ENCODE data around the gene CLEC20A. TPM values are rescaled to one million over a fixed set of nuclear protein-coding genes. Genes with fewer than 3 reads are reported as not detected.

The CLEC20A gene
- total RNA-seq (2013), result not detected
- polyA plus RNA-seq, result not detected
- not detected in 2 replicates for polyA minus RNA-seq
- 0 to 1.0 (median 0.12) reads per million in 11 experiments for total RNA-seq

DNA sequence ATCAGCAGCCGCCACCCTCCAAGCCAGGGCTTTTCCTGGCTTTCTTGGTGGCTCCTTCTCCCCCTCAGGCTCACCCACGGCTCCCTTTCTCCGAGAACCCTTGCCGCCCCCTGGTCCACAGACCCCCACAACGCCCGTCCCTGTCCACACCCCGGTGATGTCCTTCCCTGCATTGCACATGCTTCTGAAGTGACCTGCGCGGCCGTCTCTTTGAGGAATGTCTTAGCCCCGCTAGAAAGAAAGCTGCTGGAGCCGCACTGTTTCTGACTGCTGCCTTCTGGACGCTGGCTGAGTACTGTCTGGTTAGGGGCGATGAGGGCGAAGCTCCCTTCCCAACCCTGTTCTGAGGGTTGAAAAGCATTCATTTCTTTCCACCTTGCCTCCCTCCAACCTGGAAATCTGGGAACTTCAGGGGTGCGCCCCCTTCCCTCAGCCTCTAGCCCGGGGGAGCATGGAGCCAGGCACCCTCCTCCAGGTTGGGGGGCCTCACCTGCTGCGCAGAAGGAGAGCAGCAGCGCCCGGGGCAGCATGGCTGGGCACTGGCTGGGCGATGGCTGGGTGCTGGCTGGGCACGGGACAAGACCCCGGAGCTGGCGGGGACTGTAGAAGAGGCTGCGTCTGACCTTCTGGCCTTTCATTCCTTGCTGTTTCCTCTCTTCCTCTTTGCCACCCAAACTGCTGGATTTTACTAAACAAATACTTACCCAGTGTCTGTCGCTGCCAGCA lies at the start of gene CLEC20A:
CLEC20A (minus strand) TSS at position 555 of the 726 bp plus-strand sequence; CDS start at position 530, 25 bp downstream.
- Mint-ChIP-seq H3K27me3 (ENCODE audit: low read depth in 3 of 3) (peaks cover 1 to 5% (median 4%) of the 10 kb centered on the region in 3 donors), H3K9me3 (peaks cover 0 to 3% (median 0%) of the 10 kb centered on the region in 7 donors), H3K4me3 (no peak within 1 kb of the TSS), H3K27ac (peak within 1 kb of the TSS in 1 of 7 donors; percentile 58), H3K4me1 (peaks cover 5% of the 10 kb centered on the region), H3K36me3 (no peaks in the 10 kb centered on the region)
- H3K4me2 ChIP-seq (replicated peaks; ENCODE audit: extremely low read depth, low read length, poor library complexity, severe bottlenecking), result no peak within 1 kb of the TSS
- no peak within 1 kb of the TSS for H3K9ac ChIP-seq (ENCODE audit: insufficient read depth, low read length, poor library complexity, severe bottlenecking)
- no peaks in the 10 kb centered on the region for H3K27me3 ChIP-seq (ENCODE audit: control insufficient read depth in 2 of 2, insufficient read depth in 2 of 2, low read length in 2 of 2)
- intact Hi-C loops (cut with micrococcal nuclease), result no loop called here
- H3K4me3 ChIP-seq (replicated peaks in 1 of 3; ENCODE audit: low read depth in 2 of 3, low read length in 3 of 3), result no peak within 1 kb of the TSS
- DNase-seq, result no peak
- H3K9me3 ChIP-seq (replicated peaks in 1 of 2; ENCODE audit: control insufficient read depth in 1 of 2, insufficient read depth in 1 of 2, low read length in 2 of 2), result no peaks in the 10 kb centered on the region
- TF ChIP-seq, protein P1, sequence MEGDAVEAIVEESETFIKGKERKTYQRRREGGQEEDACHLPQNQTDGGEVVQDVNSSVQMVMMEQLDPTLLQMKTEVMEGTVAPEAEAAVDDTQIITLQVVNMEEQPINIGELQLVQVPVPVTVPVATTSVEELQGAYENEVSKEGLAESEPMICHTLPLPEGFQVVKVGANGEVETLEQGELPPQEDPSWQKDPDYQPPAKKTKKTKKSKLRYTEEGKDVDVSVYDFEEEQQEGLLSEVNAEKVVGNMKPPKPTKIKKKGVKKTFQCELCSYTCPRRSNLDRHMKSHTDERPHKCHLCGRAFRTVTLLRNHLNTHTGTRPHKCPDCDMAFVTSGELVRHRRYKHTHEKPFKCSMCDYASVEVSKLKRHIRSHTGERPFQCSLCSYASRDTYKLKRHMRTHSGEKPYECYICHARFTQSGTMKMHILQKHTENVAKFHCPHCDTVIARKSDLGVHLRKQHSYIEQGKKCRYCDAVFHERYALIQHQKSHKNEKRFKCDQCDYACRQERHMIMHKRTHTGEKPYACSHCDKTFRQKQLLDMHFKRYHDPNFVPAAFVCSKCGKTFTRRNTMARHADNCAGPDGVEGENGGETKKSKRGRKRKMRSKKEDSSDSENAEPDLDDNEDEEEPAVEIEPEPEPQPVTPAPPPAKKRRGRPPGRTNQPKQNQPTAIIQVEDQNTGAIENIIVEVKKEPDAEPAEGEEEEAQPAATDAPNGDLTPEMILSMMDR (IDR thresholded peaks at IDR 0.05), result no peak
- no peaks in the 10 kb centered on the region for H3K36me3 ChIP-seq (replicated peaks in 1 of 2; ENCODE audit: control insufficient read depth in 1 of 2, insufficient read depth in 2 of 2, low read length in 2 of 2)
- no peak within 1 kb of the TSS for H2AFZ ChIP-seq (ENCODE audit: insufficient read depth, low read depth, low read length, poor library complexity, severe bottlenecking)
- H3K27ac ChIP-seq (ENCODE audit: low read depth in 1 of 2, low read length in 2 of 2), result no peak within 1 kb of the TSS
- no peaks in the 10 kb centered on the region for H3K4me1 ChIP-seq (ENCODE audit: control insufficient read depth in 1 of 2, insufficient read depth in 2 of 2, low read length in 2 of 2)
- no peaks in the 10 kb centered on the region for H3K79me2 ChIP-seq (ENCODE audit: insufficient read depth, low read length)
- no peaks in the 10 kb centered on the region for H4K20me1 ChIP-seq (ENCODE audit: insufficient read depth, low read length)
- WGBS (ENCODE audit: insufficient coverage), result 97% methylated on average over 21 of the region's 26 CpGs

DNA sequence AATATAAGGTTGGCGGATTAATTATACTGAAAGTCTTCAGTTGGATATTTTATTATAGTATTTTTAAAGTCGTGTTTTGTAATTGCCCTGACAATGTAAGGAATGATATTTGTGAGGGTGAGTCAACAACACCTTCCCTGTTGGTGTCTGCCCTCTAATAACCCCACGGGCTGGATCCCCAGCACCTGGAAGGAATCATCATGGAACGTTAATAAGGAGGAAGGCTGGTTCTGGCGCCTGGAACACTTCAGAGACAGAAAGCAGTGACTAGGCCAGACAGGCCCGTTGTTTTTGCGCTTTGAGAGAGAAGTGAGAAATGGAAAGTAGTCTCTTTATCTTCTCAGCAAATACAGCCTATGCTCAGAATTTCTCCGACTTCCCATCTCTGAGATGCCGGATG lies 47.8 kb upstream of the CLEC20A start:
- Histone ChIP-seq H3K27me3 (ENCODE audit: control insufficient read depth in 2 of 2, insufficient read depth in 2 of 2, low read length in 2 of 2) (no peaks in the 10 kb centered on the region), H3K9ac (ENCODE audit: insufficient read depth, low read length, poor library complexity, severe bottlenecking) (no peak overlapping the region), H4K20me1 (ENCODE audit: insufficient read depth, low read length) (no peaks in the 10 kb centered on the region), H2AFZ (ENCODE audit: insufficient read depth, low read depth, low read length, poor library complexity, severe bottlenecking) (no peak overlapping the region), H3K9me3 (replicated peaks in 1 of 2; ENCODE audit: control insufficient read depth in 1 of 2, insufficient read depth in 1 of 2, low read length in 2 of 2) (no peaks in the 10 kb centered on the region), H3K4me3 (replicated peaks in 1 of 3; ENCODE audit: low read depth in 2 of 3, low read length in 3 of 3) (no peak overlapping the region), H3K4me1 (ENCODE audit: control insufficient read depth in 1 of 2, insufficient read depth in 2 of 2, low read length in 2 of 2) (peaks cover 13 to 20% of the 10 kb centered on the region in 2 donors), H3K4me2 (replicated peaks; ENCODE audit: extremely low read depth, low read length, poor library complexity, severe bottlenecking) (no peak overlapping the region), H3K79me2 (ENCODE audit: insufficient read depth, low read length) (no peaks in the 10 kb centered on the region), H3K27ac (ENCODE audit: low read depth in 1 of 2, low read length in 2 of 2) (no peak overlapping the region), H3K36me3 (replicated peaks in 1 of 2; ENCODE audit: control insufficient read depth in 1 of 2, insufficient read depth in 2 of 2, low read length in 2 of 2) (no peaks in the 10 kb centered on the region)
- Mint-ChIP-seq H3K27me3 (ENCODE audit: low read depth in 3 of 3) (peaks cover 1 to 6% (median 5%) of the 10 kb centered on the region in 3 donors), H3K4me1 (peaks cover 15% of the 10 kb centered on the region), H3K4me3 (no peak overlapping the region), H3K27ac (no peak overlapping the region), H3K9me3 (no peaks in the 10 kb centered on the region), H3K36me3 (peaks cover 0 to 4% of the 10 kb centered on the region in 2 donors)
- 100% methylated on average over 3 of the region's 9 CpGs for WGBS (ENCODE audit: insufficient coverage)
- no peak for DNase-seq
- TF ChIP-seq, protein P1 (IDR thresholded peaks at IDR 0.05), result no peak
- intact Hi-C loops (cut with micrococcal nuclease), result loop anchor here in 1 of 2 donors (2.0 to 5.0 kb wide), 2 partner anchors 208 to 458 kb away; no protein-coding TSS in a partner anchor

Measured in CD14-positive monocyte (primary cell).